Airway epithelial cell (primary cell): ENCODE results near the gene GTF3C6. TPM values are rescaled to one million over a fixed set of nuclear protein-coding genes. Genes with fewer than 3 reads are reported as not detected.

Source experiments
- total RNA-seq: library from RNA; depleted of rRNA; stranded (reverse); fragments of >200 nt; gene quantifications from 2 replicates; pipeline ENCODE4 v1.2.3, GENCODE V29; 2015

The GTF3C6 gene
- 38.6 and 39.3 TPM in 2 replicates for total RNA-seq

GRCh38 chr6:110958329-110959192 is at the start of gene GTF3C6:
Gene GTF3C6, plus strand, starts transcription at chr6:110958706. Its CDS starts 64 bp downstream, at chr6:110958770.

Other genes starting within 250 kb of the GTF3C6 start
- 2.9 and 5.4 TPM in 2 replicates for gene CDK19, start 143.2 kb upstream of the GTF3C6 start, total RNA-seq
- gene AMD1, start 83.9 kb upstream of the GTF3C6 start, total RNA-seq = 62.0 and 80.0 TPM in 2 replicates
- gene RPF2, start 23.3 kb downstream of the GTF3C6 start, total RNA-seq = 32.7 and 35.1 TPM in 2 replicates
- gene SLC16A10, start 128.8 kb downstream of the GTF3C6 start, total RNA-seq = under 0.01 and 0.09 TPM in 2 replicates